OCI-LY7 (cell line): ENCODE measurements around the gene B3GALNT2. TPM values are rescaled to one million over a fixed set of nuclear protein-coding genes. Genes with fewer than 3 reads are reported as not detected.

Experiments
- BruUV-seq: library from RNA; stranded (reverse); fragments of 400-500 nt; replicated peaks from 2 replicates; lab custom pipeline; 2021; lab: Mats Ljungman, UMichigan
- CTCF ChIA-PET: fragments of 300-600 bp; sonication (Branson Sonifier 250); formaldehyde crosslinking; loops from one replicate; lab custom pipeline; 2022; ENCODE audit warnings: antibody characterized with exemption; ENCODE audit not compliant: unreplicated experiment; lab: Charles Lee
- POLR2A ChIA-PET: fragments of 300-600 bp; sonication (Branson Sonifier 250); formaldehyde crosslinking; loops from one replicate; lab custom pipeline; 2022; ENCODE audit warnings: antibody characterized with exemption; lab: Charles Lee
- DNase-seq: peaks from one replicate; pipeline ENCODE4 v3.0.0-alpha.2; 2015; ENCODE audit warnings: low spot score
- H2AFZ ChIP-seq: fragments of 200-600 bp; sonication (generic), shearing (Covaris generic); 2 replicates; pipeline ENCODE4 v1.6.1; 2014; ENCODE audit warnings: mild to moderate bottlenecking, antibody characterized with exemption, low read length, moderate library complexity
- H3K27ac ChIP-seq: fragments of 200-600 bp; sonication (generic); 2 replicates; pipeline ENCODE4 v1.5.1; 2014; ENCODE audit warnings: mixed run types, low read depth, mild to moderate bottlenecking, moderate library complexity, low read length, inconsistent platforms; ENCODE audit not compliant: poor library complexity, severe bottlenecking
- H3K36me3 ChIP-seq: fragments of 200-600 bp; sonication (generic); 2 replicates; pipeline ENCODE4 v1.6.1; 2014; ENCODE audit warnings: mild to moderate bottlenecking, antibody characterized with exemption, low read length, moderate library complexity, mixed read lengths; ENCODE audit not compliant: insufficient read depth
- H3K4me1 ChIP-seq: fragments of 200-600 bp; sonication (generic); 2 replicates; pipeline ENCODE4 v1.5.1; 2014; ENCODE audit warnings: mild to moderate bottlenecking, low read length; ENCODE audit not compliant: insufficient read depth, poor library complexity, severe bottlenecking
- H3K4me2 ChIP-seq: fragments of 200-600 bp; sonication (generic); 2 replicates; pipeline ENCODE4 v1.6.1; 2014; ENCODE audit warnings: mild to moderate bottlenecking, low read length
- H3K4me3 ChIP-seq: fragments of 200-600 bp; sonication (generic); 2 replicates; pipeline ENCODE4 v1.5.1; 2014; ENCODE audit warnings: mild to moderate bottlenecking, low read depth, low read length; ENCODE audit not compliant: poor library complexity, severe bottlenecking
- H3K79me2 ChIP-seq: fragments of 200-600 bp; sonication (generic); 2 replicates; pipeline ENCODE4 v1.6.1; 2016; ENCODE audit warnings: low read depth, mild to moderate bottlenecking, low read length, moderate library complexity, mixed read lengths; ENCODE audit not compliant: insufficient read depth
- H3K9me2 ChIP-seq: fragments of 200-600 bp; sonication (generic); 2 replicates; pipeline ENCODE4 v1.6.1; 2016; ENCODE audit warnings: mild to moderate bottlenecking, low read length, mixed read lengths; ENCODE audit not compliant: insufficient read depth
- H3K9me3 ChIP-seq: fragments of 200-600 bp; sonication (generic); 2 replicates; pipeline ENCODE4 v1.6.1; 2014; ENCODE audit warnings: mild to moderate bottlenecking, mixed run types, low read length, mixed read lengths
- H4K20me1 ChIP-seq: fragments of 200-600 bp; sonication (generic); 2 replicates; pipeline ENCODE4 v1.6.1; 2014; ENCODE audit warnings: mild to moderate bottlenecking, antibody characterized with exemption, low read length, moderate library complexity, mixed read lengths; ENCODE audit not compliant: insufficient read depth
- EZH2phosphoT487 ChIP-seq: fragments of 200-600 bp; sonication (generic); IDR thresholded peaks from 2 replicates; pipeline ENCODE4 v1.6.1; 2018; ENCODE audit warnings: low read depth, borderline replicate concordance, mild to moderate bottlenecking, mixed run types, antibody characterized with exemption, low read length, moderate library complexity, mixed read lengths
- intact Hi-C: fragments of 100-400 bp; cut with micrococcal nuclease; formaldehyde crosslinking; loops from one replicate; pipeline ENCODE4 v1.10.0; 2022; ENCODE audit not compliant: unreplicated experiment
- total RNA-seq, 2 experiments: library from RNA; depleted of rRNA in 1 of 2; stranded (reverse); fragments of >200 nt in 1 of 2; shearing (Covaris generic) in 1 of 2; gene quantifications; 2 replicates each; pipeline ENCODE4 v1.2.3, GENCODE V29; 2014 to 2022
- TF ChIP-seq, protein P1 (sequence below): fragments of 200-600 bp; sonication (generic); conservative IDR thresholded peaks from 2 replicates; pipeline ENCODE4 v1.5.1; 2014; ENCODE audit warnings: mild to moderate bottlenecking, antibody characterized with exemption, low read length, moderate library complexity, mixed read lengths

The B3GALNT2 gene
- total RNA-seq, 2 experiments from 2014 or later = 18.6 to 24.3 TPM

DNA sequence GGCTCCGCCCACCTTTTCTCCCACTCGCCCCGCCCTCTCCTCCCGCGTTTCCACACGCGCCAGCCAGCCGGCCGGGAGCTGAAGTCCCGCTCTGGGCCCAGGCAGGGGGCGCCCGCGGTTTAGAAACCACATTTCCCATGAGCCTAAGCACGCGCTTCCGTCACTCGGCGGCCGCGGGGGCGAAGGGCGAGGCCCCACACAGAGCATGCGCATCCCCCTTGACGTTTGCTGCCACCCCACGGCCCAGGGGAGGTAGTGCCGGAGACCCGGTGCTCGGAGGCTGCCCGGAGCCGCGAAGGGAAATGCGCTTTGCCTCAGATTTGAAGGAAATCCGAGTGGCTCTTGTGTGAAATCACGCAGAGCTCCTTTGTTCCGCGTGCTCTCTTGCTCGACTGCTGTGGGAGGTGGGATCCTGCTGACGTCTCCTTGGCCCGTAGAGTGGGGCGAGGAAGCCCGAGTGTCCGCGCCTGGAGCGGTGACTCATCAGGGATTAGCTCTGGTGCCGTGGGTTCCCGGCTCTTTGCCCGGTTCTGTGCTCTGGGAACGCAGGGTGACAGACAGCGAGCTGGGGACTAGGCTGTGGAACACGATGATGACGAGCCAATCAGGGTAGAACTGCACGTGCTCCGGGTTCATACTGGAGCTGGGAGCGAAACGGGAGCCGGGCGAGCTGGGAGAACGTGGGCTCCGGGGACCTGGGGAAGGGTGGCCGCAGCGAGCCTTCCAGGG is 406 bp upstream of the B3GALNT2 start:
- H3K4me3 ChIP-seq = peak overlapping the region; percentile 74
- peaks cover 39% of the 10 kb centered on the region for H3K79me2 ChIP-seq
- no peaks in the 10 kb centered on the region for H3K36me3 ChIP-seq
- ChIA-PET CTCF (interaction anchor here (0.5 to 1.5 kb wide), 13 partner anchors 61 to 1325 kb away, joined by 3 to 6 read pairs (median 3); no protein-coding TSS in a partner anchor), POLR2A (interaction anchor here (0.6 to 1.7 kb wide), 16 partner anchors 10 to 1176 kb away, joined by 3 to 7 read pairs (median 3); no protein-coding TSS in a partner anchor)
- peak overlapping the region; percentile 81 for H3K27ac ChIP-seq
- H2AFZ ChIP-seq = peak overlapping the region; percentile 81
- no peaks in the 10 kb centered on the region for H3K9me2 ChIP-seq
- H3K4me1 ChIP-seq = peaks cover 36% of the 10 kb centered on the region
- H4K20me1 ChIP-seq = peaks cover 25% of the 10 kb centered on the region; the same call in 1 of the 2 replicates
- H3K9me3 ChIP-seq = no peaks in the 10 kb centered on the region
- TSS peak; percentile 87 for BruUV-seq
- intact Hi-C loops = loop anchor here (1.0 to 10.0 kb wide), 9 partner anchors 175 to 1030 kb away; partner anchors contain the start of genes ERO1B, LYST and TARBP1
- DNase-seq = peak; percentile 99
- peak overlapping the region; percentile 67 for H3K4me2 ChIP-seq
- TF ChIP-seq EZH2phosphoT487 = no peak
- TF ChIP-seq, protein P1, sequence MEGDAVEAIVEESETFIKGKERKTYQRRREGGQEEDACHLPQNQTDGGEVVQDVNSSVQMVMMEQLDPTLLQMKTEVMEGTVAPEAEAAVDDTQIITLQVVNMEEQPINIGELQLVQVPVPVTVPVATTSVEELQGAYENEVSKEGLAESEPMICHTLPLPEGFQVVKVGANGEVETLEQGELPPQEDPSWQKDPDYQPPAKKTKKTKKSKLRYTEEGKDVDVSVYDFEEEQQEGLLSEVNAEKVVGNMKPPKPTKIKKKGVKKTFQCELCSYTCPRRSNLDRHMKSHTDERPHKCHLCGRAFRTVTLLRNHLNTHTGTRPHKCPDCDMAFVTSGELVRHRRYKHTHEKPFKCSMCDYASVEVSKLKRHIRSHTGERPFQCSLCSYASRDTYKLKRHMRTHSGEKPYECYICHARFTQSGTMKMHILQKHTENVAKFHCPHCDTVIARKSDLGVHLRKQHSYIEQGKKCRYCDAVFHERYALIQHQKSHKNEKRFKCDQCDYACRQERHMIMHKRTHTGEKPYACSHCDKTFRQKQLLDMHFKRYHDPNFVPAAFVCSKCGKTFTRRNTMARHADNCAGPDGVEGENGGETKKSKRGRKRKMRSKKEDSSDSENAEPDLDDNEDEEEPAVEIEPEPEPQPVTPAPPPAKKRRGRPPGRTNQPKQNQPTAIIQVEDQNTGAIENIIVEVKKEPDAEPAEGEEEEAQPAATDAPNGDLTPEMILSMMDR = peak; percentile 80

DNA sequence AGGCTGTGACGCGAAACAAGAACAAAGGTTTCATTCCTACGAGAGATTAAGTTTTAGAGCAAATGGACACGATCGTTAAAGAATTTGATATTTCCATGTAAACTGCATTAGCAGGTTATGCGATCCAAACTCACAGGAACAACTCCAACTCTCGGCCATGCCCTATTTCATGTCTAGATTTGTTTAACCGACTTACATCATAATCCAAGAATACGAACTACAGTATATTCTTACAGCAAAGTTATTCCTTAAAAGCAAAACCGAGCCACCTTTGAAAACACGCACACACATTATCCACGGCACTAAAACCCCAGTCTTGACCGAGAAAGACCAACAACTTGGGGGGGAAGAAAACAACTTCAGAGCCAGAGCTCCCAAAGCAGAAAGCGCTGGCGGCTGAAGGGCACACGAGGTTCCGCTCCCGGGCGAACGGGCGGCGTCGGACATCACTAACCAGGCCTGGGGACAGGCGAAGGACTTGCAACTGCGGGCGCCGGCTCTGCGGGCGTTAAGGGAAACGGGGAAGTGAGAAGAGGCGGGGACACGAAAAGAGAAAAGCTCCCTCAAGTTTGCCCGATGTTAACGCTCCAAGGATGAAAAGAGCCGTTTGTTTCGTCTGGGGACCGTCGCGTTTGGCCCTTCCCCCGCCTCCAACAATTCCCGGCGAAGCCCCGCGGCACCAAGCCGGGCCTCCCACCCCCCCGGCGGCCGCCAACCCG is 690 bp downstream of the B3GALNT2 start:
- Histone ChIP-seq H3K9me3 (no peaks in the 10 kb centered on the region), H3K4me3 (peak overlapping the region; percentile 74), H3K9me2 (no peaks in the 10 kb centered on the region), H2AFZ (peak overlapping the region; percentile 90), H4K20me1 (peaks cover 30% of the 10 kb centered on the region; the same call in 1 of the 2 replicates), H3K36me3 (no peaks in the 10 kb centered on the region), H3K4me1 (peaks cover 36% of the 10 kb centered on the region), H3K79me2 (peaks cover 48% of the 10 kb centered on the region), H3K4me2 (peak overlapping the region; percentile 96), H3K27ac (peak overlapping the region; percentile 61)
- intact Hi-C loops = loop anchor here (1.0 to 10.0 kb wide), 9 partner anchors 174 to 1029 kb away; partner anchors contain the start of genes ERO1B, LYST and TARBP1
- POLR2A ChIA-PET = interaction anchor here (0.5 to 1.7 kb wide), 13 partner anchors 8 to 1027 kb away, joined by 3 to 7 read pairs (median 4); no protein-coding TSS in a partner anchor
- no TSS peak for BruUV-seq
- no peak for TF ChIP-seq EZH2phosphoT487
- DNase-seq = peak; percentile 65
- CTCF ChIA-PET = interaction anchor here (0.6 to 1.5 kb wide), 6 partner anchors 60 to 1326 kb away, joined by 3 to 6 read pairs (median 4); no protein-coding TSS in a partner anchor
